GM12892 (cell line): ENCODE data around the gene LRFN4.

Source experiments
- DNase-seq: peaks from one replicate; pipeline ENCODE4 v3.0.0; 2011; ENCODE audit not compliant: insufficient read length
- FAIRE-seq: peaks from 2 replicates; lab custom pipeline; 2011; peaks lifted over from hg19 to GRCh38; lab: Jason Lieb, UNC
- POLR2A ChIP-seq: IDR thresholded peaks from 2 replicates; pipeline ENCODE4 v1.6.1; 2011; ENCODE audit warnings: low read depth, low read length, control low read depth
- POLR2AphosphoS5 ChIP-seq: IDR thresholded peaks from 2 replicates; pipeline ENCODE4 v1.6.1; 2011; ENCODE audit warnings: low read depth, low read length, control low read depth
- TAF1 ChIP-seq: IDR thresholded peaks from 2 replicates; pipeline ENCODE4 v1.6.1; 2011; ENCODE audit warnings: low read depth, mild to moderate bottlenecking, control low read depth, low read length, borderline replicate concordance

Gene LRFN4

GRCh38 chr11:66904981-66905521 is 48.2 kb downstream of the LRFN4 start:
- FAIRE-seq = peak; percentile 44
- TF ChIP-seq POLR2A = no peak
- TF ChIP-seq TAF1 = no peak
- no peak for TF ChIP-seq POLR2AphosphoS5
- no peak for DNase-seq

GRCh38 chr11:66905631-66906030 is 48.8 kb downstream of the LRFN4 start:
- no peak for TF ChIP-seq TAF1
- no peak for TF ChIP-seq POLR2AphosphoS5
- no peak for TF ChIP-seq POLR2A
- FAIRE-seq (no peak), DNase-seq (no peak)

- FAIRE-seq (no peak), DNase-seq (no peak)
- TF ChIP-seq POLR2A (no peak), POLR2AphosphoS5 (no peak), TAF1 (no peak)
Measured at GRCh38 chr11:66906061-66906733, 49.3 kb downstream of the LRFN4 start.

GRCh38 chr11:66907751-66908630 is 51.1 kb downstream of the LRFN4 start:
- DNase-seq = no peak
- TF ChIP-seq POLR2A = no peak
- no peak for TF ChIP-seq POLR2AphosphoS5
- no peak for TF ChIP-seq TAF1
- FAIRE-seq = no peak

- FAIRE-seq (no peak), DNase-seq (no peak)
- no peak for TF ChIP-seq TAF1
- TF ChIP-seq POLR2AphosphoS5 = no peak
- no peak for TF ChIP-seq POLR2A
Measured at GRCh38 chr11:66909181-66909580, 52.3 kb downstream of the LRFN4 start.

GRCh38 chr11:66910016-66910415 is 53.2 kb downstream of the LRFN4 start:
- DNase-seq = no peak
- FAIRE-seq = no peak
- no peak for TF ChIP-seq POLR2AphosphoS5
